HepG2 (cell line): ENCODE results near the gene CHIC2. TPM values are rescaled to one million over a fixed set of nuclear protein-coding genes. Genes with fewer than 3 reads are reported as not detected.

ENCODE experiments used
- FOXO1 ChIP-seq: sonication (generic); formaldehyde crosslinking; IDR thresholded peaks from 2 replicates; pipeline ENCODE4 v1.4.0; 2020; ENCODE audit warnings: missing genetic modification reagents
- HDAC2 ChIP-seq: sonication (generic); formaldehyde crosslinking; IDR thresholded peaks from 2 replicates; pipeline ENCODE4 v1.4.0; 2020; ENCODE audit warnings: missing genetic modification reagents
- MBD4 ChIP-seq: IDR thresholded peaks from 2 replicates; pipeline ENCODE4 v1.6.1; 2012; ENCODE audit warnings: low read length, inconsistent platforms, borderline replicate concordance
- NFRKB ChIP-seq: fragments of 450-650 bp; IDR thresholded peaks from 2 replicates; pipeline ENCODE4 v1.6.1; 2017
- RBAK ChIP-seq: sonication (generic); formaldehyde crosslinking; IDR thresholded peaks from 2 replicates; pipeline ENCODE4 v1.5.1; 2020; ENCODE audit warnings: mild to moderate bottlenecking, missing genetic modification reagents
- REST ChIP-seq, 2 experiments: IDR thresholded peaks; 2 replicates each; pipeline ENCODE4 v1.6.1; 2011 to 2012; ENCODE audit warnings: low read length in 2 of 2, borderline replicate concordance in 1 of 2, low read depth in 1 of 2, mild to moderate bottlenecking in 1 of 2, moderate library complexity in 1 of 2
- SAP130 ChIP-seq: IDR thresholded peaks from 2 replicates; pipeline ENCODE4 v1.6.1; 2016; ENCODE audit warnings: low read depth
- SOX5 ChIP-seq: IDR thresholded peaks from 2 replicates; pipeline ENCODE4 v1.6.1; 2016; ENCODE audit warnings: borderline replicate concordance
- TBX2 ChIP-seq: sonication (generic); formaldehyde crosslinking; IDR thresholded peaks from 2 replicates; pipeline ENCODE4 v1.5.0; 2020; ENCODE audit warnings: missing genetic modification reagents, mild to moderate bottlenecking, borderline replicate concordance
- TEF ChIP-seq: sonication (generic); formaldehyde crosslinking; IDR thresholded peaks from 2 replicates; pipeline ENCODE4 v1.5.0; 2020; ENCODE audit warnings: missing genetic modification reagents
- ZBTB7B ChIP-seq: sonication (generic); formaldehyde crosslinking; IDR thresholded peaks from 2 replicates; pipeline ENCODE4 v1.4.0; 2020; ENCODE audit warnings: missing genetic modification reagents
- ZNF20 ChIP-seq: sonication (generic); formaldehyde crosslinking; IDR thresholded peaks from 2 replicates; pipeline ENCODE4 v1.4.0; 2020; ENCODE audit warnings: mild to moderate bottlenecking, moderate library complexity, missing genetic modification reagents
- ZNF557 ChIP-seq: sonication (generic); formaldehyde crosslinking; IDR thresholded peaks from 2 replicates; pipeline ENCODE4 v1.4.0; 2020; ENCODE audit warnings: missing genetic modification reagents
- ZNF670 ChIP-seq: sonication (generic); formaldehyde crosslinking; IDR thresholded peaks from 2 replicates; pipeline ENCODE4 v1.8.0; 2022; ENCODE audit warnings: mild to moderate bottlenecking, missing genetic modification reagents, borderline replicate concordance
- polyA plus RNA-seq, 8 experiments: library from polyadenylated mRNA; depleted of rRNA in 3 of 8; stranded (reverse) in 7 of 8; unstranded in 1 of 8; fragments of >200 nt; fragmentation: Illumina TruSeq in 4 of 8; extraction: Trizol in 4 of 8; gene quantifications; 2 replicates each; pipeline versions ENCODE4 v1.2.1 to v1.2.3, GENCODE V29; 2011 to 2016; ENCODE audit warnings: low read depth in 4 of 8, missing spikeins in 1 of 8, mixed read lengths in 1 of 8; ENCODE audit not compliant: insufficient read depth in 1 of 8
- total RNA-seq, 5 experiments: library from RNA; depleted of rRNA; stranded (reverse); fragments of >200 nt; fragmentation: Illumina TruSeq; extraction: Trizol; gene quantifications; 2 replicates each; pipeline ENCODE4 v1.2.3, GENCODE V29; 2016; ENCODE audit warnings: low read depth in 1 of 5
- TF ChIP-seq, protein P1 (sequence below): sonication (generic); formaldehyde crosslinking; IDR thresholded peaks from 2 replicates; pipeline ENCODE4 v1.5.0; 2020; ENCODE audit warnings: missing genetic modification reagents, mild to moderate bottlenecking, borderline replicate concordance
- TF ChIP-seq, protein P2 (sequence below): sonication (generic); formaldehyde crosslinking; IDR thresholded peaks from 2 replicates; pipeline ENCODE4 v1.5.0; 2020; ENCODE audit warnings: missing genetic modification reagents, mild to moderate bottlenecking, borderline replicate concordance

The CHIC2 gene
- total and polyA plus RNA-seq, 2 of the 13 experiments (the other 11 are each of a cell fraction or from before 2014, with no cell fraction given), result 10.0 to 17.2 TPM

GRCh38 chr4:54063229-54063628 lies 1.2 kb downstream of the CHIC2 start (continued):
- TF ChIP-seq SAP130 (peak; percentile 67), RBAK (CRISPR knock-in tag) (no peak), FOXO1 (no peak), HDAC2 (CRISPR knock-in tag) (no peak), TBX2 (CRISPR knock-in tag) (no peak), SOX5 (CRISPR knock-in tag) (0 out of 2 replicates have a peak, but pooled peaks have one; percentile 4), MBD4 (no peak), TEF (no peak), ZNF670 (CRISPR knock-in tag) (no peak), REST (IDR thresholded peaks at IDR 0.05; ENCODE audit: borderline replicate concordance in 1 of 2, low read depth in 1 of 2, low read length in 2 of 2) (no peak), ZBTB7B (CRISPR knock-in tag) (no peak), NFRKB (no peak), ZNF557 (CRISPR knock-in tag) (no peak), ZNF20 (CRISPR knock-in tag) (no peak)
- TF ChIP-seq, protein P1, sequence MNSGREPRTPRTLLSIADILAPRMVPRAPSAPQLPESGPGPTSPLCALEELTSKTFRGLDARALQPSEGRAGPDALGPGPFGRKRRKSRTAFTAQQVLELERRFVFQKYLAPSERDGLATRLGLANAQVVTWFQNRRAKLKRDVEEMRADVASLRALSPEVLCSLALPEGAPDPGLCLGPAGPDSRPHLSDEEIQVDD (CRISPR knock-in tag), result no peak
- TF ChIP-seq, protein P2, sequence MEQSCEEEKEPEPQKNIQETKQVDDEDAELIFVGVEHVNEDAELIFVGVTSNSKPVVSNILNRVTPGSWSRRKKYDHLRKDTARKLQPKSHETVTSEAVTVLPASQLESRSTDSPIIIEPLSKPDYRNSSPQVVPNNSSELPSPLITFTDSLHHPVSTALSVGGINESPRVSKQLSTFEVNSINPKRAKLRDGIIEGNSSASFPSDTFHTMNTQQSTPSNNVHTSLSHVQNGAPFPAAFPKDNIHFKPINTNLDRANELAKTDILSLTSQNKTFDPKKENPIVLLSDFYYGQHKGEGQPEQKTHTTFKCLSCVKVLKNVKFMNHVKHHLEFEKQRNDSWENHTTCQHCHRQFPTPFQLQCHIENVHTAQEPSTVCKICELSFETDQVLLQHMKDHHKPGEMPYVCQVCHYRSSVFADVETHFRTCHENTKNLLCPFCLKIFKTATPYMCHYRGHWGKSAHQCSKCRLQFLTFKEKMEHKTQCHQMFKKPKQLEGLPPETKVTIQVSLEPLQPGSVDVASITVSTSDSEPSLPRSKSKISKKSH, result no peak
